ENCODE measurements around the gene SEC61A2.

- no peak for TF ChIP-seq CTCF (IDR thresholded peaks at IDR 0.05)
- no peak for TF ChIP-seq EZH2 (IDR thresholded peaks at IDR 0.05; ENCODE audit: borderline replicate concordance, insufficient read depth, low read depth, low read length, poor library complexity, severe bottlenecking)
Observed at GRCh38 chr10:12164085-12164484, 34.6 kb downstream of the SEC61A2 start.

Measured in B cell (primary cell).